Measurements from ENCODE around the gene VSTM4. TPM values are rescaled to one million over a fixed set of nuclear protein-coding genes. Genes with fewer than 3 reads are reported as not detected.
A peak's percentile ranks its signal among the peaks of the same experiment; 100 is the strongest.

The VSTM4 gene
- total and polyA plus RNA-seq, 9 of the 15 experiments (the other 6 are each of a cell fraction or from before 2014, with no cell fraction given) = 1.0 to 7.9 (median 3.0) TPM

- TF ChIP-seq TEAD1 (CRISPR knock-in tag; IDR thresholded peaks at IDR 0.05) (0 out of 4 replicates have a peak, but pooled peaks of 1 of the 2 experiments have one; percentile 22), ZBTB5 (IDR thresholded peaks at IDR 0.05) (no peak), TAL1 (IDR thresholded peaks at IDR 0.05) (no peak), ZNF318 (IDR thresholded peaks at IDR 0.05; ENCODE audit: borderline replicate concordance in 1 of 2, low read depth in 1 of 2) (no peak), HDGF (IDR thresholded peaks at IDR 0.05) (peak; percentile 3; the same call in 1 of the 2 replicates), L3MBTL2 (IDR thresholded peaks at IDR 0.05) (no peak; the same call in 1 of the 2 replicates), ZNF263 (CRISPR knock-in tag; IDR thresholded peaks at IDR 0.05; ENCODE audit: borderline replicate concordance) (no peak), CEBPB (tag; IDR thresholded peaks at IDR 0.05) (no peak), ADNP (tag; IDR thresholded peaks at IDR 0.05) (peak; percentile 87), ID3 (CRISPR knock-in tag; IDR thresholded peaks at IDR 0.05) (no peak), ID3 (tag; IDR thresholded peaks at IDR 0.05) (peak; percentile 36; the same call in 1 of the 2 replicates), KDM2B (CRISPR knock-in tag; IDR thresholded peaks at IDR 0.05) (0 out of 2 replicates have a peak, but pooled peaks have one; percentile 76)
- TF ChIP-seq, protein P1, sequence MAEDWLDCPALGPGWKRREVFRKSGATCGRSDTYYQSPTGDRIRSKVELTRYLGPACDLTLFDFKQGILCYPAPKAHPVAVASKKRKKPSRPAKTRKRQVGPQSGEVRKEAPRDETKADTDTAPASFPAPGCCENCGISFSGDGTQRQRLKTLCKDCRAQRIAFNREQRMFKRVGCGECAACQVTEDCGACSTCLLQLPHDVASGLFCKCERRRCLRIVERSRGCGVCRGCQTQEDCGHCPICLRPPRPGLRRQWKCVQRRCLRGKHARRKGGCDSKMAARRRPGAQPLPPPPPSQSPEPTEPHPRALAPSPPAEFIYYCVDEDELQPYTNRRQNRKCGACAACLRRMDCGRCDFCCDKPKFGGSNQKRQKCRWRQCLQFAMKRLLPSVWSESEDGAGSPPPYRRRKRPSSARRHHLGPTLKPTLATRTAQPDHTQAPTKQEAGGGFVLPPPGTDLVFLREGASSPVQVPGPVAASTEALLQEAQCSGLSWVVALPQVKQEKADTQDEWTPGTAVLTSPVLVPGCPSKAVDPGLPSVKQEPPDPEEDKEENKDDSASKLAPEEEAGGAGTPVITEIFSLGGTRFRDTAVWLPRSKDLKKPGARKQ (CRISPR knock-in tag; IDR thresholded peaks at IDR 0.05) = no peak
- TF ChIP-seq, protein P2, sequence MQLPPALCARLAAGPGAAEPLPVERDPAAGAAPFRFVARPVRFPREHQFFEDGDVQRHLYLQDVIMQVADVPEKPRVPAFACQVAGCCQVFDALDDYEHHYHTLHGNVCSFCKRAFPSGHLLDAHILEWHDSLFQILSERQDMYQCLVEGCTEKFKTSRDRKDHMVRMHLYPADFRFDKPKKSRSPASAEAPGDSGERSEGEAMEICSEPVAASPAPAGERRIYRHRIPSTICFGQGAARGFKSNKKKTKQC (CRISPR knock-in tag; IDR thresholded peaks at IDR 0.05) = peak; percentile 65; the same call in 1 of the 2 replicates
Observed at GRCh38 chr10:49115796-49116508, 630 bp upstream of the VSTM4 start (continued).
